GM12878 (cell line): ENCODE results near the gene APBA3. TPM values are rescaled to one million over a fixed set of nuclear protein-coding genes. Genes with fewer than 3 reads are reported as not detected.

Experiments
- ATAC-seq: fragments of 200-7000 bp; cut with Tn5 transposase; 3 replicates; pipeline ENCODE4 v1.9.1; 2020; ENCODE audit warnings: mild to moderate bottlenecking, moderate library complexity
- BruUV-seq: library from RNA; stranded (reverse); fragments of 400-500 nt; replicated peaks from 2 replicates; lab custom pipeline; 2021; lab: Mats Ljungman, UMichigan
- CTCF ChIA-PET: fragments of 300-600 bp; sonication (Branson Sonifier 250); formaldehyde crosslinking; extraction: SDS; loops from one replicate; lab custom pipeline; 2021; ENCODE audit warnings: inconsistent platforms; lab: Yijun Ruan, JAX
- POLR2A ChIA-PET: fragments of 350-600 bp; formaldehyde crosslinking; extraction: SDS; loops from one replicate; lab custom pipeline; 2021; ENCODE audit warnings: inconsistent platforms; lab: Charles Lee
- RAD21 ChIA-PET: fragments of 300-600 bp; sonication (Branson Sonifier 250); formaldehyde crosslinking; loops from one replicate; lab custom pipeline; 2023; ENCODE audit warnings: antibody characterized with exemption; ENCODE audit not compliant: unreplicated experiment; lab: Charles Lee
- SMC1A ChIA-PET: fragments of 300-600 bp; sonication (Branson Sonifier 250); formaldehyde crosslinking; loops from one replicate; lab custom pipeline; 2023; ENCODE audit not compliant: unreplicated experiment, uncharacterized antibody; lab: Charles Lee
- DNase-seq: peaks from one replicate; pipeline ENCODE4 v3.0.0-alpha.2; 2011; ENCODE audit warnings: low read depth, low spot score
- FAIRE-seq: peaks from 3 replicates; lab custom pipeline; 2011; peaks lifted over from hg19 to GRCh38; lab: Jason Lieb, UNC
- H2AFZ ChIP-seq: 2 replicates; pipeline ENCODE4 v1.6.0; 2011; ENCODE audit warnings: low read depth, low read length, control low read depth; ENCODE audit not compliant: control insufficient read depth
- H3K27ac ChIP-seq: 2 replicates; pipeline ENCODE4 v1.5.1; 2011; ENCODE audit warnings: control low read depth; ENCODE audit not compliant: control insufficient read depth, insufficient read depth
- H3K27me3 ChIP-seq, 2 experiments: replicated peaks in 1 of 2; 2 replicates each; pipeline versions ENCODE4 v1.6.0 to v1.6.1; 2011; ENCODE audit warnings: low read length in 1 of 2; ENCODE audit not compliant: control insufficient read depth in 2 of 2, insufficient read depth in 2 of 2
- H3K36me3 ChIP-seq, 2 experiments: 2 replicates each; pipeline ENCODE4 v1.5.1; 2011; ENCODE audit warnings: low read length in 1 of 2; ENCODE audit not compliant: control insufficient read depth in 2 of 2, insufficient read depth in 2 of 2
- H3K4me1 ChIP-seq: 2 replicates; pipeline ENCODE4 v1.6.1; 2011; ENCODE audit warnings: mild to moderate bottlenecking, low read length, moderate library complexity, mixed read lengths; ENCODE audit not compliant: control insufficient read depth, insufficient read depth
- H3K4me2 ChIP-seq: 2 replicates; pipeline ENCODE4 v1.6.0; 2011; ENCODE audit warnings: control low read depth; ENCODE audit not compliant: control insufficient read depth, insufficient read depth
- H3K4me3 ChIP-seq: fragments of 200-600 bp; sonication (generic); 2 replicates; pipeline ENCODE4 v1.5.1; 2016
- H3K79me2 ChIP-seq: 2 replicates; pipeline ENCODE4 v1.6.0; 2011; ENCODE audit warnings: low read length; ENCODE audit not compliant: control insufficient read depth, insufficient read depth
- H3K9ac ChIP-seq: 2 replicates; pipeline ENCODE4 v1.8.0; 2011; ENCODE audit warnings: low read length, control low read depth, mixed read lengths; ENCODE audit not compliant: control insufficient read depth, insufficient read depth
- H3K9me3 ChIP-seq: replicated peaks from 3 replicates; pipeline ENCODE4 v1.5.1; 2011; ENCODE audit warnings: mild to moderate bottlenecking, low read length; ENCODE audit not compliant: control insufficient read depth, insufficient read depth
- H4K20me1 ChIP-seq: 2 replicates; pipeline ENCODE4 v1.6.0; 2011; ENCODE audit not compliant: control insufficient read depth, insufficient read depth
- CHD4 ChIP-seq: fragments of 200-600 bp; sonication (generic); IDR thresholded peaks from 2 replicates; pipeline ENCODE4 v1.6.1; 2016; ENCODE audit warnings: mild to moderate bottlenecking
- CREB1 ChIP-seq: IDR thresholded peaks from 2 replicates; pipeline ENCODE4 v1.6.1; 2012; ENCODE audit warnings: low read depth, mild to moderate bottlenecking, inconsistent platforms
- CUX1 ChIP-seq: IDR thresholded peaks from 2 replicates; pipeline ENCODE4 v1.6.1; 2012; ENCODE audit warnings: improper control_type of control experiment, low read depth, low read length; ENCODE audit not compliant: insufficient replicate concordance
- FOXK2 ChIP-seq: fragments of 450-650 bp; IDR thresholded peaks from 2 replicates; pipeline ENCODE4 v1.6.1; 2017; ENCODE audit warnings: mild to moderate bottlenecking, moderate library complexity
- FOXM1 ChIP-seq: IDR thresholded peaks from 2 replicates; pipeline ENCODE4 v1.6.1; 2012; ENCODE audit warnings: low read depth, mild to moderate bottlenecking, inconsistent platforms, low read length, moderate library complexity
- HDAC2 ChIP-seq: fragments of 200-600 bp; sonication (generic); IDR thresholded peaks from 2 replicates; pipeline ENCODE4 v1.6.1; 2017
- IRF4 ChIP-seq: IDR thresholded peaks from 2 replicates; pipeline ENCODE4 v1.6.1; 2011; ENCODE audit warnings: low read depth, low read length
- KAT2A ChIP-seq: conservative IDR thresholded peaks from 2 replicates; pipeline ENCODE4 v1.6.1; 2011; ENCODE audit warnings: low read depth, low read length; ENCODE audit not compliant: control insufficient read depth
- MXI1 ChIP-seq: fragments of 150-350 bp; IDR thresholded peaks from 2 replicates; pipeline ENCODE4 v1.6.1; 2011; ENCODE audit warnings: low read depth, mild to moderate bottlenecking, inconsistent platforms, low read length, improper control_type of control experiment
- MYC ChIP-seq: IDR thresholded peaks from 2 replicates; pipeline ENCODE4 v1.6.1; 2011; ENCODE audit warnings: mild to moderate bottlenecking, low read length, moderate library complexity, inconsistent platforms; ENCODE audit not compliant: insufficient read depth, insufficient replicate concordance, insufficient read length, severe bottlenecking
- PKNOX1 ChIP-seq: fragments of 450-650 bp; IDR thresholded peaks from 2 replicates; pipeline ENCODE4 v1.6.1; 2016; ENCODE audit warnings: mild to moderate bottlenecking
- RCOR1 ChIP-seq: conservative IDR thresholded peaks from 2 replicates; pipeline ENCODE4 v1.6.1; 2012; ENCODE audit warnings: low read depth, low read length, improper control_type of control experiment
- RELA ChIP-seq: fragments of 450-650 bp; IDR thresholded peaks from 2 replicates; pipeline ENCODE4 v1.8.0; 2014; ENCODE audit warnings: borderline replicate concordance; ENCODE audit not compliant: partially characterized antibody
- RFX5 ChIP-seq: IDR thresholded peaks from 2 replicates; pipeline ENCODE4 v1.6.1; 2011; ENCODE audit warnings: low read depth, low read length, improper control_type of control experiment
- TCF7 ChIP-seq: IDR thresholded peaks from 2 replicates; pipeline ENCODE4 v1.6.1; 2014; ENCODE audit warnings: antibody characterized with exemption, borderline replicate concordance
- ZBTB4 ChIP-seq: fragments of 450-650 bp; formaldehyde crosslinking; IDR thresholded peaks from 2 replicates; pipeline ENCODE4 v1.4.0; 2022; ENCODE audit warnings: mild to moderate bottlenecking, moderate library complexity
- WGBS: methylation state at CpG from one replicate; pipeline ENCODE4 v1.1.6; 2016; ENCODE audit warnings: low lambda C conversion rate; ENCODE audit not compliant: insufficient replicate concordance, insufficient coverage; ENCODE audit errors: missing lambda C conversion rate; 5-methylcytosine and 5-hydroxymethylcytosine counted together
- in situ Hi-C: fragments of 300-500 bp; cut with MboI; formaldehyde crosslinking; loops from 9 replicates; pipeline ENCODE4 v1.14.3; 2018; ENCODE audit warnings: mixed read lengths
- intact Hi-C: fragments of 100-400 bp; cut with micrococcal nuclease; formaldehyde crosslinking; loops from one replicate; pipeline ENCODE4 v1.14.2; 2022; ENCODE audit not compliant: unreplicated experiment
- polyA plus RNA-seq, 11 experiments: library from polyadenylated mRNA; depleted of rRNA in 4 of 11; unstranded in 6 of 11; stranded (reverse) in 5 of 11; fragments of >200 nt; fragmentation: Nextera tagmentation in 4 of 11; fragmentation: Illumina TruSeq in 1 of 11; extraction: Ambion mirVana in 4 of 11; extraction: Trizol in 1 of 11; gene quantifications; 1 replicate in 1 of 11; 2 replicates in 10 of 11; pipeline versions ENCODE4 v1.2.1 to v1.2.3, GENCODE V29; 2011 to 2016; ENCODE audit warnings: inconsistent platforms in 2 of 11, missing spikeins in 2 of 11, low read depth in 1 of 11
- total RNA-seq, 4 experiments: library from RNA; depleted of rRNA in 3 of 4; stranded (reverse); fragments of >200 nt in 3 of 4; fragmentation: Illumina TruSeq in 1 of 4; extraction: Trizol in 1 of 4; gene quantifications; 2 replicates each; pipeline versions ENCODE4 v1.2.1 to v1.2.3, GENCODE V29; 2013 to 2021

Gene APBA3
- total and polyA plus RNA-seq, 10 of the 15 experiments (the other 5 are each of a cell fraction or from before 2014, with no cell fraction given): 0.31 to 36.4 (median 18.3) TPM

GRCh38 chr19:3725121-3725520 is 36.4 kb downstream of the APBA3 start:
- RAD21 ChIA-PET: interaction anchor here (0.6 to 0.7 kb wide), 2 partner anchors 15 to 264 kb away, joined by 3 read pairs; no protein-coding TSS in a partner anchor
- Histone ChIP-seq H3K9me3 (no peaks in the 10 kb centered on the region), H3K27ac (no peak overlapping the region), H3K4me1 (no peaks in the 10 kb centered on the region), H2AFZ (no peak overlapping the region), H4K20me1 (no peaks in the 10 kb centered on the region), H3K36me3 (no peaks in the 10 kb centered on the region), H3K4me3 (no peak overlapping the region), H3K27me3 (peaks cover 1 to 3% of the 10 kb centered on the region in 2 experiments; a peak in 1 of 4 replicates), H3K9ac (no peak overlapping the region), H3K4me2 (no peak overlapping the region), H3K79me2 (no peaks in the 10 kb centered on the region)
- POLR2A ChIA-PET: no interaction called here
- SMC1A ChIA-PET: no interaction called here
- WGBS: 31% methylated on average over 3 of the region's 3 CpGs
- ATAC-seq (no peak), DNase-seq (no peak), FAIRE-seq (no peak)
- CTCF ChIA-PET: no interaction called here
- intact Hi-C loops (no loop called here), in situ Hi-C loops (no loop called here)
- BruUV-seq: no TSS peak
- TF ChIP-seq HDAC2 (no peak), MYC (no peak), RFX5 (no peak), CREB1 (no peak), KAT2A (no peak), PKNOX1 (no peak), FOXK2 (no peak), ZBTB4 (CRISPR knock-in tag) (no peak), MXI1 (no peak), CHD4 (no peak), TCF7 (no peak), RCOR1 (no peak), FOXM1 (no peak), RELA (no peak), CUX1 (no peak), IRF4 (no peak)
